GM12878 (cell line): ENCODE data around the gene CBLB. TPM values are rescaled to one million over a fixed set of nuclear protein-coding genes. Genes with fewer than 3 reads are reported as not detected.

Experiments
- ATAC-seq: fragments of 200-7000 bp; cut with Tn5 transposase; 3 replicates; pipeline ENCODE4 v1.9.1; 2020; ENCODE audit warnings: mild to moderate bottlenecking, moderate library complexity
- BruUV-seq: library from RNA; stranded (reverse); fragments of 400-500 nt; replicated peaks from 2 replicates; lab custom pipeline; 2021; lab: Mats Ljungman, UMichigan
- CTCF ChIA-PET: fragments of 300-600 bp; sonication (Branson Sonifier 250); formaldehyde crosslinking; extraction: SDS; loops from one replicate; lab custom pipeline; 2021; ENCODE audit warnings: inconsistent platforms; lab: Yijun Ruan, JAX
- POLR2A ChIA-PET: fragments of 350-600 bp; formaldehyde crosslinking; extraction: SDS; loops from one replicate; lab custom pipeline; 2021; ENCODE audit warnings: inconsistent platforms; lab: Charles Lee
- RAD21 ChIA-PET: fragments of 300-600 bp; sonication (Branson Sonifier 250); formaldehyde crosslinking; loops from one replicate; lab custom pipeline; 2023; ENCODE audit warnings: antibody characterized with exemption; ENCODE audit not compliant: unreplicated experiment; lab: Charles Lee
- SMC1A ChIA-PET: fragments of 300-600 bp; sonication (Branson Sonifier 250); formaldehyde crosslinking; loops from one replicate; lab custom pipeline; 2023; ENCODE audit not compliant: unreplicated experiment, uncharacterized antibody; lab: Charles Lee
- DNase-seq: peaks from one replicate; pipeline ENCODE4 v3.0.0-alpha.2; 2011; ENCODE audit warnings: low read depth, low spot score
- FAIRE-seq: peaks from 3 replicates; lab custom pipeline; 2011; peaks lifted over from hg19 to GRCh38; lab: Jason Lieb, UNC
- H2AFZ ChIP-seq: 2 replicates; pipeline ENCODE4 v1.6.0; 2011; ENCODE audit warnings: low read depth, low read length, control low read depth; ENCODE audit not compliant: control insufficient read depth
- H3K27ac ChIP-seq: 2 replicates; pipeline ENCODE4 v1.5.1; 2011; ENCODE audit warnings: control low read depth; ENCODE audit not compliant: control insufficient read depth, insufficient read depth
- H3K27me3 ChIP-seq, 2 experiments: replicated peaks in 1 of 2; 2 replicates each; pipeline versions ENCODE4 v1.6.0 to v1.6.1; 2011; ENCODE audit warnings: low read length in 1 of 2; ENCODE audit not compliant: control insufficient read depth in 2 of 2, insufficient read depth in 2 of 2
- H3K36me3 ChIP-seq, 2 experiments: 2 replicates each; pipeline ENCODE4 v1.5.1; 2011; ENCODE audit warnings: low read length in 1 of 2; ENCODE audit not compliant: control insufficient read depth in 2 of 2, insufficient read depth in 2 of 2
- H3K4me1 ChIP-seq: 2 replicates; pipeline ENCODE4 v1.6.1; 2011; ENCODE audit warnings: mild to moderate bottlenecking, low read length, moderate library complexity, mixed read lengths; ENCODE audit not compliant: control insufficient read depth, insufficient read depth
- H3K4me2 ChIP-seq: 2 replicates; pipeline ENCODE4 v1.6.0; 2011; ENCODE audit warnings: control low read depth; ENCODE audit not compliant: control insufficient read depth, insufficient read depth
- H3K4me3 ChIP-seq: fragments of 200-600 bp; sonication (generic); 2 replicates; pipeline ENCODE4 v1.5.1; 2016
- H3K79me2 ChIP-seq: 2 replicates; pipeline ENCODE4 v1.6.0; 2011; ENCODE audit warnings: low read length; ENCODE audit not compliant: control insufficient read depth, insufficient read depth
- H3K9ac ChIP-seq: 2 replicates; pipeline ENCODE4 v1.8.0; 2011; ENCODE audit warnings: low read length, control low read depth, mixed read lengths; ENCODE audit not compliant: control insufficient read depth, insufficient read depth
- H3K9me3 ChIP-seq: replicated peaks from 3 replicates; pipeline ENCODE4 v1.5.1; 2011; ENCODE audit warnings: mild to moderate bottlenecking, low read length; ENCODE audit not compliant: control insufficient read depth, insufficient read depth
- H4K20me1 ChIP-seq: 2 replicates; pipeline ENCODE4 v1.6.0; 2011; ENCODE audit not compliant: control insufficient read depth, insufficient read depth
- CHD4 ChIP-seq: fragments of 200-600 bp; sonication (generic); IDR thresholded peaks from 2 replicates; pipeline ENCODE4 v1.6.1; 2016; ENCODE audit warnings: mild to moderate bottlenecking
- FOXK2 ChIP-seq: fragments of 450-650 bp; IDR thresholded peaks from 2 replicates; pipeline ENCODE4 v1.6.1; 2017; ENCODE audit warnings: mild to moderate bottlenecking, moderate library complexity
- HDAC2 ChIP-seq: fragments of 200-600 bp; sonication (generic); IDR thresholded peaks from 2 replicates; pipeline ENCODE4 v1.6.1; 2017
- MEF2B ChIP-seq: fragments of 450-650 bp; IDR thresholded peaks from 2 replicates; pipeline ENCODE4 v1.6.1; 2018; ENCODE audit warnings: mild to moderate bottlenecking, moderate library complexity; ENCODE audit not compliant: partially characterized antibody, poor library complexity, severe bottlenecking
- STAT1 ChIP-seq: fragments of 450-650 bp; conservative IDR thresholded peaks from 2 replicates; pipeline ENCODE4 v1.6.1; 2014; ENCODE audit warnings: antibody characterized with exemption, mild to moderate bottlenecking
- TCF7 ChIP-seq: IDR thresholded peaks from 2 replicates; pipeline ENCODE4 v1.6.1; 2014; ENCODE audit warnings: antibody characterized with exemption, borderline replicate concordance
- WGBS: methylation state at CpG from one replicate; pipeline ENCODE4 v1.1.6; 2016; ENCODE audit warnings: low lambda C conversion rate; ENCODE audit not compliant: insufficient replicate concordance, insufficient coverage; ENCODE audit errors: missing lambda C conversion rate; 5-methylcytosine and 5-hydroxymethylcytosine counted together
- in situ Hi-C: fragments of 300-500 bp; cut with MboI; formaldehyde crosslinking; loops from 9 replicates; pipeline ENCODE4 v1.14.3; 2018; ENCODE audit warnings: mixed read lengths
- intact Hi-C: fragments of 100-400 bp; cut with micrococcal nuclease; formaldehyde crosslinking; loops from one replicate; pipeline ENCODE4 v1.14.2; 2022; ENCODE audit not compliant: unreplicated experiment
- polyA plus RNA-seq, 11 experiments: library from polyadenylated mRNA; depleted of rRNA in 4 of 11; unstranded in 6 of 11; stranded (reverse) in 5 of 11; fragments of >200 nt; fragmentation: Nextera tagmentation in 4 of 11; fragmentation: Illumina TruSeq in 1 of 11; extraction: Ambion mirVana in 4 of 11; extraction: Trizol in 1 of 11; gene quantifications; 1 replicate in 1 of 11; 2 replicates in 10 of 11; pipeline versions ENCODE4 v1.2.1 to v1.2.3, GENCODE V29; 2011 to 2016; ENCODE audit warnings: inconsistent platforms in 2 of 11, missing spikeins in 2 of 11, low read depth in 1 of 11
- total RNA-seq, 4 experiments: library from RNA; depleted of rRNA in 3 of 4; stranded (reverse); fragments of >200 nt in 3 of 4; fragmentation: Illumina TruSeq in 1 of 4; extraction: Trizol in 1 of 4; gene quantifications; 2 replicates each; pipeline versions ENCODE4 v1.2.1 to v1.2.3, GENCODE V29; 2013 to 2021
- TF ChIP-seq, protein P1 (sequence below): fragments of 450-650 bp; IDR thresholded peaks from 2 replicates; pipeline ENCODE4 v1.6.1; 2017; ENCODE audit warnings: antibody characterized with exemption, mild to moderate bottlenecking, moderate library complexity
- TF ChIP-seq, protein P2 (sequence below): fragments of 450-650 bp; conservative IDR thresholded peaks from 2 replicates; pipeline ENCODE4 v1.6.1; 2017; ENCODE audit warnings: mild to moderate bottlenecking, moderate library complexity
- TF ChIP-seq, protein P3 (sequence below): fragments of 450-650 bp; IDR thresholded peaks from 2 replicates; pipeline ENCODE4 v1.6.1; 2017; ENCODE audit warnings: low read depth, mild to moderate bottlenecking, moderate library complexity
- TF ChIP-seq, protein P4 (sequence below): fragments of 450-650 bp; formaldehyde crosslinking; IDR thresholded peaks from 2 replicates; pipeline ENCODE4 v1.4.0; 2022; ENCODE audit warnings: mild to moderate bottlenecking, moderate library complexity
- TF ChIP-seq, protein P5 (sequence below): IDR thresholded peaks from 2 replicates; pipeline ENCODE4 v1.6.1; 2011; ENCODE audit warnings: low read depth, mild to moderate bottlenecking, low read length, moderate library complexity, borderline replicate concordance; ENCODE audit errors: extremely low read depth

The CBLB gene
- total and polyA plus RNA-seq, 10 of the 15 experiments (the other 5 are each of a cell fraction or from before 2014, with no cell fraction given), result 17.2 to 107 (median 41.9) TPM

DNA sequence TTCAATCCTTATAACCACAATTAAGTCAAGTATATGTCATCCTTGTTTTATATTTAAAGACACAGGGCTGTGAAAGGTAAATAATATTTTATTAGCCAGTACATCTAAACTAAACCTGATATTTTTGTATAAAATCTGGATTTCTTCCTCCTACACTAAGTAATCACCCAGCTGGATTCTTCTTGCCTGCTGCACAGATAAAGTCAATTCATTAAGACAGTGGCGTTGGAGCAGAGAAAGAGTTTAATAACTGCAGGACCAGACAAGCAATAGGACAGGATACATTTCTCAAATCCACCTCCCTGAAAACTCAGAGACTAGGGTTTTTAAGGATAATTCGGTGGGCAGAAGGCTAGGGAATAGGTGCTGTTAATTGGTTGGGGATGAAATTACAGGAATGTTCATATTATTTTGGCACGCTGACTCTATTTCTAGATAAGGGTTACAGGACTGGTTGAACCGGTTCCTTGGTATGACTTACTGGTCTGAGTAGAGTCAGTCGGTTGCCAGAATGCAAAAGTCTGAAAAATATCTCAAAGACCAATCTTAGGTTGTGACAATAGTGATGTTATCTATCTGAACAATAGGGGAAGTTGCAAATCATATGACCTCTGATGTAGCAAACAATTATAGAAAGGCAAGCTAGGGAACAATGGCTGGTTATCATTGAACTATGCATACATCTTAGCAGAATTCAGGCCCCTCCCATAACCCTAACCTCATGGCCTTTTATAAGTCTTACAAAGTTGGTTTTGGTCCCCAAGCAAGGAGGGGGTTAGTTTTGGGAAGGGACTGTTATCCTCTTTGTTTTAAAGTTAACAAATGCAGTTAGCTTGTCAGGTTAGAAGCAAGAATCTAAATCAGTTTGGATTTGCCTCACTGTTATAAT lies 257.3 kb downstream of the CBLB start (continued):
- TF ChIP-seq, protein P1, sequence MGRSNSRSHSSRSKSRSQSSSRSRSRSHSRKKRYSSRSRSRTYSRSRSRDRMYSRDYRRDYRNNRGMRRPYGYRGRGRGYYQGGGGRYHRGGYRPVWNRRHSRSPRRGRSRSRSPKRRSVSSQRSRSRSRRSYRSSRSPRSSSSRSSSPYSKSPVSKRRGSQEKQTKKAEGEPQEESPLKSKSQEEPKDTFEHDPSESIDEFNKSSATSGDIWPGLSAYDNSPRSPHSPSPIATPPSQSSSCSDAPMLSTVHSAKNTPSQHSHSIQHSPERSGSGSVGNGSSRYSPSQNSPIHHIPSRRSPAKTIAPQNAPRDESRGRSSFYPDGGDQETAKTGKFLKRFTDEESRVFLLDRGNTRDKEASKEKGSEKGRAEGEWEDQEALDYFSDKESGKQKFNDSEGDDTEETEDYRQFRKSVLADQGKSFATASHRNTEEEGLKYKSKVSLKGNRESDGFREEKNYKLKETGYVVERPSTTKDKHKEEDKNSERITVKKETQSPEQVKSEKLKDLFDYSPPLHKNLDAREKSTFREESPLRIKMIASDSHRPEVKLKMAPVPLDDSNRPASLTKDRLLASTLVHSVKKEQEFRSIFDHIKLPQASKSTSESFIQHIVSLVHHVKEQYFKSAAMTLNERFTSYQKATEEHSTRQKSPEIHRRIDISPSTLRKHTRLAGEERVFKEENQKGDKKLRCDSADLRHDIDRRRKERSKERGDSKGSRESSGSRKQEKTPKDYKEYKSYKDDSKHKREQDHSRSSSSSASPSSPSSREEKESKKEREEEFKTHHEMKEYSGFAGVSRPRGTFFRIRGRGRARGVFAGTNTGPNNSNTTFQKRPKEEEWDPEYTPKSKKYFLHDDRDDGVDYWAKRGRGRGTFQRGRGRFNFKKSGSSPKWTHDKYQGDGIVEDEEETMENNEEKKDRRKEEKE, result no peak
- TF ChIP-seq, protein P2, sequence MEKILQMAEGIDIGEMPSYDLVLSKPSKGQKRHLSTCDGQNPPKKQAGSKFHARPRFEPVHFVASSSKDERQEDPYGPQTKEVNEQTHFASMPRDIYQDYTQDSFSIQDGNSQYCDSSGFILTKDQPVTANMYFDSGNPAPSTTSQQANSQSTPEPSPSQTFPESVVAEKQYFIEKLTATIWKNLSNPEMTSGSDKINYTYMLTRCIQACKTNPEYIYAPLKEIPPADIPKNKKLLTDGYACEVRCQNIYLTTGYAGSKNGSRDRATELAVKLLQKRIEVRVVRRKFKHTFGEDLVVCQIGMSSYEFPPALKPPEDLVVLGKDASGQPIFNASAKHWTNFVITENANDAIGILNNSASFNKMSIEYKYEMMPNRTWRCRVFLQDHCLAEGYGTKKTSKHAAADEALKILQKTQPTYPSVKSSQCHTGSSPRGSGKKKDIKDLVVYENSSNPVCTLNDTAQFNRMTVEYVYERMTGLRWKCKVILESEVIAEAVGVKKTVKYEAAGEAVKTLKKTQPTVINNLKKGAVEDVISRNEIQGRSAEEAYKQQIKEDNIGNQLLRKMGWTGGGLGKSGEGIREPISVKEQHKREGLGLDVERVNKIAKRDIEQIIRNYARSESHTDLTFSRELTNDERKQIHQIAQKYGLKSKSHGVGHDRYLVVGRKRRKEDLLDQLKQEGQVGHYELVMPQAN, result no peak

DNA sequence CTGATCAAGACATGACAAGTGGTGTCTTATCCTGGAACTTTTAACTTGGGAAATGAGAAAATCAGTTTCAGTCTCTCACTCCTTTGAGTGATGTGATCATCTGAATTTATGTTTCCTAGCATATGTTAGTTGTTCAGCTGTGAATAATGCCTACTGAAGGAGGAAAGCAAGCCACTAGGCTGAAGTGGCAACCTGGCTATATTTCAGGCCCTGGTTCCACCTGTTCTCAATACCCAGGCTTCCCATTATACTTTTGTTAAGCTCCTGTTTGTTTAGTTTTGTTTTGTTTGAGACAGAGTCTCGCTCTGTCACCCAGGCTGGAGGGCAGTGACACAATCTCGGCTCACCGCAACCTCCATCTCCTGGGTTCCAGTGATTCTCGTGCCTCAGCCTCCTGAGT lies 258.3 kb downstream of the CBLB start:
- WGBS, result 58% methylated on average over 4 of the region's 4 CpGs
- in situ Hi-C loops, result no loop called here
- POLR2A ChIA-PET, result no interaction called here
- Histone ChIP-seq H3K4me2 (no peak overlapping the region), H3K4me3 (no peak overlapping the region), H3K27ac (no peak overlapping the region), H3K9ac (no peak overlapping the region), H3K79me2 (no peaks in the 10 kb centered on the region), H4K20me1 (no peaks in the 10 kb centered on the region), H3K27me3 (no peaks in the 10 kb centered on the region), H3K36me3 (no peaks in the 10 kb centered on the region), H2AFZ (no peak overlapping the region), H3K9me3 (no peaks in the 10 kb centered on the region), H3K4me1 (no peaks in the 10 kb centered on the region)
- RAD21 ChIA-PET, result no interaction called here
- DNase-seq, result no peak
- FAIRE-seq, result no peak
- BruUV-seq, result no TSS peak
- intact Hi-C loops, result no loop called here
- SMC1A ChIA-PET, result no interaction called here
- CTCF ChIA-PET, result no interaction called here
- no peak for ATAC-seq
- TF ChIP-seq, protein P3, sequence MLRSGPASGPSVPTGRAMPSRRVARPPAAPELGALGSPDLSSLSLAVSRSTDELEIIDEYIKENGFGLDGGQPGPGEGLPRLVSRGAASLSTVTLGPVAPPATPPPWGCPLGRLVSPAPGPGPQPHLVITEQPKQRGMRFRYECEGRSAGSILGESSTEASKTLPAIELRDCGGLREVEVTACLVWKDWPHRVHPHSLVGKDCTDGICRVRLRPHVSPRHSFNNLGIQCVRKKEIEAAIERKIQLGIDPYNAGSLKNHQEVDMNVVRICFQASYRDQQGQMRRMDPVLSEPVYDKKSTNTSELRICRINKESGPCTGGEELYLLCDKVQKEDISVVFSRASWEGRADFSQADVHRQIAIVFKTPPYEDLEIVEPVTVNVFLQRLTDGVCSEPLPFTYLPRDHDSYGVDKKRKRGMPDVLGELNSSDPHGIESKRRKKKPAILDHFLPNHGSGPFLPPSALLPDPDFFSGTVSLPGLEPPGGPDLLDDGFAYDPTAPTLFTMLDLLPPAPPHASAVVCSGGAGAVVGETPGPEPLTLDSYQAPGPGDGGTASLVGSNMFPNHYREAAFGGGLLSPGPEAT, result no peak
- TF ChIP-seq STAT1 (no peak), HDAC2 (no peak), TCF7 (no peak), CHD4 (no peak), FOXK2 (no peak), MEF2B (no peak)
- TF ChIP-seq, protein P4, sequence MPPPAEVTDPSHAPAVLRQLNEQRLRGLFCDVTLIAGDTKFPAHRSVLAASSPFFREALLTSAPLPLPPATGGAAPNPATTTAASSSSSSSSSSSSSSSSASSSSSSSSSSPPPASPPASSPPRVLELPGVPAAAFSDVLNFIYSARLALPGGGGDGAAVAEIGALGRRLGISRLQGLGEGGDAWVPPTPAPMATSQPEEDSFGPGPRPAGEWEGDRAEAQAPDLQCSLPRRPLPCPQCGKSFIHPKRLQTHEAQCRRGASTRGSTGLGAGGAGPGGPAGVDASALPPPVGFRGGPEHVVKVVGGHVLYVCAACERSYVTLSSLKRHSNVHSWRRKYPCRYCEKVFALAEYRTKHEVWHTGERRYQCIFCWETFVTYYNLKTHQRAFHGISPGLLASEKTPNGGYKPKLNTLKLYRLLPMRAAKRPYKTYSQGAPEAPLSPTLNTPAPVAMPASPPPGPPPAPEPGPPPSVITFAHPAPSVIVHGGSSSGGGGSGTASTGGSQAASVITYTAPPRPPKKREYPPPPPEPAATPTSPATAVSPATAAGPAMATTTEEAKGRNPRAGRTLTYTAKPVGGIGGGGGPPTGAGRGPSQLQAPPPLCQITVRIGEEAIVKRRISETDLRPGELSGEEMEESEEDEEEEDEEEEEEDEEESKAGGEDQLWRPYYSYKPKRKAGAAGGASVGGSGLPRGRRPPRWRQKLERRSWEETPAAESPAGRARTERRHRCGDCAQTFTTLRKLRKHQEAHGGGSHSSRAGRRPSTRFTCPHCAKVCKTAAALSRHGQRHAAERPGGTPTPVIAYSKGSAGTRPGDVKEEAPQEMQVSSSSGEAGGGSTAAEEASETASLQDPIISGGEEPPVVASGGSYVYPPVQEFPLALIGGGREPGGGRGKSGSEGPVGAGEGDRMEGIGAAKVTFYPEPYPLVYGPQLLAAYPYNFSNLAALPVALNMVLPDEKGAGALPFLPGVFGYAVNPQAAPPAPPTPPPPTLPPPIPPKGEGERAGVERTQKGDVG, result no peak
- TF ChIP-seq, protein P5, sequence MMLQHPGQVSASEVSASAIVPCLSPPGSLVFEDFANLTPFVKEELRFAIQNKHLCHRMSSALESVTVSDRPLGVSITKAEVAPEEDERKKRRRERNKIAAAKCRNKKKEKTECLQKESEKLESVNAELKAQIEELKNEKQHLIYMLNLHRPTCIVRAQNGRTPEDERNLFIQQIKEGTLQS, result no peak
